Measurements from ENCODE around the gene ACOT11.

The ACOT11 gene

GRCh38 chr1:54600947-54601721, 53.1 kb downstream of the ACOT11 start:
- no peaks in the 10 kb centered on the region for H3K36me3 Mint-ChIP-seq (ENCODE audit: low read depth)
- no peaks in the 10 kb centered on the region for H3K9me3 Mint-ChIP-seq
- no peak overlapping the region for H3K4me3 Mint-ChIP-seq
- H3K27me3 Mint-ChIP-seq (ENCODE audit: low read depth), result no peaks in the 10 kb centered on the region
- H3K27ac Mint-ChIP-seq, result no peak overlapping the region
- H3K4me1 Mint-ChIP-seq (ENCODE audit: low read depth), result peaks cover 6% of the 10 kb centered on the region

GRCh38 chr1:54601730-54602129, 53.7 kb downstream of the ACOT11 start:
- H3K4me3 Mint-ChIP-seq, result no peak overlapping the region
- H3K4me1 Mint-ChIP-seq (ENCODE audit: low read depth), result peaks cover 6% of the 10 kb centered on the region

GRCh38 chr1:54602554-54602953, 54.5 kb downstream of the ACOT11 start:
- Mint-ChIP-seq H3K4me3 (no peak overlapping the region), H3K9me3 (no peaks in the 10 kb centered on the region), H3K27ac (no peak overlapping the region), H3K4me1 (ENCODE audit: low read depth) (peaks cover 6% of the 10 kb centered on the region), H3K27me3 (ENCODE audit: low read depth) (no peaks in the 10 kb centered on the region), H3K36me3 (ENCODE audit: low read depth) (no peaks in the 10 kb centered on the region)

More at GRCh38 chr1:54601730-54602129, 53.7 kb downstream of the ACOT11 start:
- no peaks in the 10 kb centered on the region for H3K9me3 Mint-ChIP-seq
- H3K36me3 Mint-ChIP-seq (ENCODE audit: low read depth), result no peaks in the 10 kb centered on the region
- no peaks in the 10 kb centered on the region for H3K27me3 Mint-ChIP-seq (ENCODE audit: low read depth)
- H3K27ac Mint-ChIP-seq, result no peak overlapping the region

GRCh38 chr1:54603241-54603640, 55.2 kb downstream of the ACOT11 start:
- no peak overlapping the region for H3K27ac Mint-ChIP-seq
- no peaks in the 10 kb centered on the region for H3K9me3 Mint-ChIP-seq
- no peak overlapping the region for H3K4me3 Mint-ChIP-seq
- no peaks in the 10 kb centered on the region for H3K27me3 Mint-ChIP-seq (ENCODE audit: low read depth)
- peaks cover 6% of the 10 kb centered on the region for H3K4me1 Mint-ChIP-seq (ENCODE audit: low read depth)
- no peaks in the 10 kb centered on the region for H3K36me3 Mint-ChIP-seq (ENCODE audit: low read depth)

- Mint-ChIP-seq H3K36me3 (ENCODE audit: low read depth) (no peaks in the 10 kb centered on the region), H3K27me3 (ENCODE audit: low read depth) (no peaks in the 10 kb centered on the region), H3K27ac (no peak overlapping the region), H3K4me3 (no peak overlapping the region), H3K4me1 (ENCODE audit: low read depth) (peaks cover 6% of the 10 kb centered on the region), H3K9me3 (no peaks in the 10 kb centered on the region)
Observed at GRCh38 chr1:54604051-54604450, 56.0 kb downstream of the ACOT11 start.

- no peaks in the 10 kb centered on the region for H3K9me3 Mint-ChIP-seq
- H3K27me3 Mint-ChIP-seq (ENCODE audit: low read depth), result no peaks in the 10 kb centered on the region
- no peak overlapping the region for H3K27ac Mint-ChIP-seq
- no peak overlapping the region for H3K4me3 Mint-ChIP-seq
- no peaks in the 10 kb centered on the region for H3K36me3 Mint-ChIP-seq (ENCODE audit: low read depth)
- H3K4me1 Mint-ChIP-seq (ENCODE audit: low read depth), result peaks cover 6% of the 10 kb centered on the region
Observed at GRCh38 chr1:54604572-54605370, 56.7 kb downstream of the ACOT11 start.

GRCh38 chr1:54606096-54606989, 58.3 kb downstream of the ACOT11 start:
- Mint-ChIP-seq H3K27me3 (ENCODE audit: low read depth) (no peaks in the 10 kb centered on the region), H3K4me3 (no peak overlapping the region), H3K27ac (no peak overlapping the region), H3K36me3 (ENCODE audit: low read depth) (no peaks in the 10 kb centered on the region), H3K9me3 (no peaks in the 10 kb centered on the region), H3K4me1 (ENCODE audit: low read depth) (peaks cover 6% of the 10 kb centered on the region)

GRCh38 chr1:54606990-54607325, 58.9 kb downstream of the ACOT11 start:
- no peak overlapping the region for H3K4me3 Mint-ChIP-seq
- H3K36me3 Mint-ChIP-seq (ENCODE audit: low read depth), result no peaks in the 10 kb centered on the region
- H3K4me1 Mint-ChIP-seq (ENCODE audit: low read depth), result peaks cover 6% of the 10 kb centered on the region

GRCh38 chr1:54607821-54608565, 60.0 kb downstream of the ACOT11 start:
- Mint-ChIP-seq H3K27ac (no peak overlapping the region), H3K4me3 (no peak overlapping the region), H3K27me3 (ENCODE audit: low read depth) (no peaks in the 10 kb centered on the region), H3K36me3 (ENCODE audit: low read depth) (no peaks in the 10 kb centered on the region), H3K4me1 (ENCODE audit: low read depth) (peaks cover 6% of the 10 kb centered on the region), H3K9me3 (no peaks in the 10 kb centered on the region)

More at GRCh38 chr1:54606990-54607325, 58.9 kb downstream of the ACOT11 start:
- Mint-ChIP-seq H3K27me3 (ENCODE audit: low read depth) (no peaks in the 10 kb centered on the region), H3K9me3 (no peaks in the 10 kb centered on the region), H3K27ac (no peak overlapping the region)

GRCh38 chr1:54608566-54609230, 60.7 kb downstream of the ACOT11 start:
- peaks cover 6% of the 10 kb centered on the region for H3K4me1 Mint-ChIP-seq (ENCODE audit: low read depth)
- H3K9me3 Mint-ChIP-seq, result no peaks in the 10 kb centered on the region
- H3K27me3 Mint-ChIP-seq (ENCODE audit: low read depth), result no peaks in the 10 kb centered on the region
- no peak overlapping the region for H3K4me3 Mint-ChIP-seq
- H3K27ac Mint-ChIP-seq, result no peak overlapping the region
- H3K36me3 Mint-ChIP-seq (ENCODE audit: low read depth), result no peaks in the 10 kb centered on the region

- Mint-ChIP-seq H3K36me3 (ENCODE audit: low read depth) (no peaks in the 10 kb centered on the region), H3K27ac (no peak overlapping the region), H3K4me1 (ENCODE audit: low read depth) (peaks cover 4% of the 10 kb centered on the region), H3K4me3 (no peak overlapping the region), H3K9me3 (no peaks in the 10 kb centered on the region), H3K27me3 (ENCODE audit: low read depth) (no peaks in the 10 kb centered on the region)
Observed at GRCh38 chr1:54609301-54609921, 61.4 kb downstream of the ACOT11 start.

- H3K4me3 Mint-ChIP-seq, result no peak overlapping the region
- H3K27ac Mint-ChIP-seq, result no peak overlapping the region
- H3K4me1 Mint-ChIP-seq (ENCODE audit: low read depth), result no peaks in the 10 kb centered on the region
- no peaks in the 10 kb centered on the region for H3K9me3 Mint-ChIP-seq
- no peaks in the 10 kb centered on the region for H3K27me3 Mint-ChIP-seq (ENCODE audit: low read depth)
- H3K36me3 Mint-ChIP-seq (ENCODE audit: low read depth), result no peaks in the 10 kb centered on the region
Observed at GRCh38 chr1:54610048-54610447, 62.0 kb downstream of the ACOT11 start.

Data from T-helper 1 cell treated with Interleukin-12 subunit alpha and Interleukin-12 subunit beta and Interleukin-4 antibody, amounts not matched to agents 30 μg/mL and 1 μg/mL, for 36 hours (primary cell).